Stimulated activated effector memory CD8-positive, alpha-beta T cell treated with anti-CD3 and anti-CD28 coated beads, Interleukin-12 subunit alpha, Interleukin-12 subunit beta, amount 100 ng/mL, for 72 hours (primary cell): Measurements from ENCODE around the gene FDXR.

Experiments used
- ATAC-seq: fragments of 150-1000 bp; cut with Tn5 transposase; 2 replicates; pipeline ENCODE4 v1.10.0; 2021
- DNase-seq, 2 donors: peaks; one replicate each; pipeline ENCODE4 v3.0.0; 2021 to 2022; ENCODE audit warnings: low spot score in 2 of 2
- H3K27ac Mint-ChIP-seq: one replicate; pipeline ENCODE4 v1.8.0; 2022; ENCODE audit warnings: mild to moderate bottlenecking, mixed read lengths
- H3K36me3 Mint-ChIP-seq: one replicate; pipeline ENCODE4 v1.8.0; 2022; ENCODE audit warnings: mild to moderate bottlenecking, mixed read lengths
- H3K4me1 Mint-ChIP-seq: one replicate; pipeline ENCODE4 v1.8.0; 2022; ENCODE audit warnings: mixed read lengths
- H3K4me3 Mint-ChIP-seq: one replicate; pipeline ENCODE4 v1.8.0; 2022; ENCODE audit warnings: mild to moderate bottlenecking, mixed read lengths
- H3K9me3 Mint-ChIP-seq: one replicate; pipeline ENCODE4 v1.8.0; 2022; ENCODE audit warnings: mixed read lengths

The FDXR gene

DNA sequence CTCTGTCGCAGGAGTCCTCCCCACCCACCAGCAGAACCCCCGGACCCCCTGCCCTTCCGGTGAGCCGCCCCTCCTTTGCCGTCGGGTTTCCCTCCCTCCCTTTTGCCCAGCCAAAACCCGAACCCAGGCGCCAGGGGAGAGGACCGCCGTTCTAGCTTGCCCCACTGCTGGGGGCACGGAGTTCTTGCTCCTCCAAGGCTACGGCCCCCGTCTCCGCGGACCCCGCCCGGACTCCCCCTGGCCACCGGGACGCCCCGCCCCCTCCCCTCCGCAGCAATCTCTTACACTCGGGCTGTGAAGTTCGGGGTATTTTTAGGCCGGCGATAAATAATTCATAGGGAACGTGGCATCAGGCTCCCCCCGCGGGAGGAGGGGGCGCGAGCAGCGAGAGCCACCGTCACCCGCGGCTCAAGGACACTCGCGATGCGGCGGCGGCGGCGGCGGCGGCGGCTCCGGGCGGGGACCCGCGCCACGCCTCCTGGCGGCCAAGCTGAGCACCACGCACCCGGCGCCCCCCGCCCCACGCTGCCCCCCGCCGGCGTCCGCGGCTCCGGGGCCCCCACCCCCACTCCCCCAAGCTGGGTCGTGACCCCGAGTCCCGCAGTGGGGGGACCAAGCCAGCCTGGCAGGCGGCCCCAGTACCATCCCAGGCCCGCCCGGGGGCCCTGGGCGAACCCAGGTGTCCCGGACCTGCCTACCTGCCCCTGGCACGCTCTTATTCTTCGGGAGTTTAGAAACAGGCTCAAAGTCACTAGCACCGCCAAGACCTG lies 13.2 kb downstream of the FDXR start, which contains the start of gene GRIN2C:
Gene GRIN2C, minus strand, starts transcription at position 427 of the 770 bp plus-strand sequence. CDS start 4,793 bp downstream, outside the sequence.
- Mint-ChIP-seq H3K9me3 (no peaks in the 10 kb centered on the region), H3K4me3 (peak within 1 kb of the TSS; percentile 54), H3K27ac (no peak within 1 kb of the TSS), H3K36me3 (peaks cover 10% of the 10 kb centered on the region), H3K4me1 (peaks cover 12% of the 10 kb centered on the region)
- DNase-seq (peak in 1 of 2 donors; percentile 36), ATAC-seq (peak; percentile 23)

DNA sequence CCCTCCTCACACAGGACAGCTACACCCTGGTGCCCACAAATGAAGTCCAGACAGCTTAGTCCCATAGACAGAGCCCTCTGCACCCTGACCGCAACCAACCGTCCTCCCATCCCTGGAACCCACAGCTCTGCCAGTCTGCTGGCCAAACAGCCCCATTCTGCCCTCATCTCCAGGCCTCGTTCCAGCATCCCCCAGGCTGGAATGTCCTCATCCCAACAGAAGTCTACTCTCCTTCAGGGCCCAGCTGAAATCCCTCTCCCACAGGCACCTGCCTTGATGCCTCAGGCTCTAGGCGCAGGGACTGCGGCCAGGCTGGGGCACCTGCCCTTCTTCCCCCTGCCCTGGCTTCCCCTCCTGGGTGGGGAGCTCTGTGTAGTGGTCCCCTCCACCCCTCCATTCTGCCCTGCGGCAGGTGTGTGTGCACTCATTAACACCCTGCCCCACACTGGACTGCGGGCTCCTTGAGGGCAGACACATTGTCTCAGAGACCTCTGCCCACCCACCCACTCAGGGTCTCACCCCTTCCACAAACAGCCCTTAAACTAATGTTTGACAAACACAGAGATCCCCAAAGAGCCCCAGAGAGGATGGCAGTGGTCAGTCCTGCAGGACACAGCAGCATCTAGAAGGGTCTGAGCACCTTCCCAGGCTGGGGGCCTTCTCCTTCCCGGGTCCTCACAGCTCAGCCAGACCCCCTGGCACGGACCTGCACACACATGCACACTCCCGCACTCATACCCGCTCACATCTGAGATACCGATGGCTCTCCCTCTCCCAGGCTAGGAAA lies 13.9 kb downstream of the FDXR start:
- DNase-seq (no peak), ATAC-seq (no peak)
- Mint-ChIP-seq H3K36me3 (peaks cover 10% of the 10 kb centered on the region), H3K4me3 (peak overlapping the region; percentile 54), H3K27ac (no peak overlapping the region), H3K4me1 (peaks cover 11% of the 10 kb centered on the region), H3K9me3 (no peaks in the 10 kb centered on the region)

DNA sequence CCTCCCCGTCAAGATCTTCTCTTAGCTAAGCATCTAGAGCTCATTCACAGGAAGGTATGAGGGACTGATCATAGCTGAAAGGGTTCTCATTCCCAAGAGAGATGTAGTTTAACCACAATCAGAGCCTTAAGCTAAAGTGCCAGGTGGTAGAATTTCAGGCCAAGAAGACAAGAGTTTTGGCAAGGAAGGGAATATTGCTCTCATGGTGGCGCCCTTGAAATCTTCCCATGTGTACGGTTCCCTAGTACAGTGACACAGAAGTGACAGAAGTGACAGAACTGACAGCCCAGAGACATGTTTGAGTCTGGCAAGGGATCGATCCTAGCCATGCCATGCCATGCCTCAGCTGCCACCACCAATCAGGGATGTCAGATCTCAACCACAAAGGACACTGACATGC lies 15.6 kb downstream of the FDXR start:
- Mint-ChIP-seq H3K9me3 (no peaks in the 10 kb centered on the region), H3K4me1 (peaks cover 20% of the 10 kb centered on the region), H3K27ac (no peak overlapping the region), H3K4me3 (no peak overlapping the region), H3K36me3 (peaks cover 10% of the 10 kb centered on the region)
- ATAC-seq = no peak
- no peak for DNase-seq

DNA sequence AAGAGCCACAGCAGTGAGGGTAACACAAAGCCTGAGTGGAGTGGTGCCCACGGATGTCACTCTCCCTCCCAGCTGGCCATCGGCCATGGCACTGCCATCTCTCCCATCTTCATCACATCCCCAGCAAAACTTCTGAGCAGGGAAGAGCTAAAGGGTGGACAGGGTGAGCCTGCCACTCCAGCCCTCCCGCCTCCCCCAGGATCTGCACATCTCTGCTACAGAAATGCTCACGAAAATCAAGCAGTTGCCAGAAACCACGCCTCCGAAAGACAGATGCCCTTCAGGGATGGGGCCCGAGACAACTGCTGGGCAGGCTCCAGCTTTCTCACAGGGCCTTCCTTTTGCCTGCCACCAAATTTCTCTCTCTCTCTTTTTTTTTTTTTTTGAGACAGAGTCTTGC lies 16.7 kb downstream of the FDXR start:
- H3K36me3 Mint-ChIP-seq = peaks cover 10% of the 10 kb centered on the region
- ATAC-seq (no peak), DNase-seq (no peak)
- H3K4me3 Mint-ChIP-seq = no peak overlapping the region
- no peaks in the 10 kb centered on the region for H3K9me3 Mint-ChIP-seq
- no peak overlapping the region for H3K27ac Mint-ChIP-seq
- H3K4me1 Mint-ChIP-seq = peaks cover 20% of the 10 kb centered on the region

DNA sequence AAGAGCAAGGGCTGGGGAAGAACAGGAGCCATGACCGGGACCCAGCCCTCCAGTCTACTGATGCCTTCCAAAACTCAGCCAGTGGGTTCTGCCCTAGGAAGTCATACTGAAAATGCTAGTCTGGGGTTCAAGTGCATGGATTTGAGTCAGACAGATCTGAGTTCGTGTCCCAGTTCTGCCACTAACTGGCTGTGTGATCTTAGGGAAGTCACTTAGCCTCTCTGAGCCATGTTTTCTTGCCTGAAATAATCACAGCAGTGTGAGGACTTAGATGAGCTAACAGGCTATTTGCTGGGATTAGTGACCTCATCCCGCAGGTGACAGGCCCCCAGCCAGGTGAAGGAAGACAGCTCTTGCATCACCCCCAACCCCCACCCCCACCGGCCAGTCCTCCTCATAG lies 17.5 kb downstream of the FDXR start:
- H3K9me3 Mint-ChIP-seq = no peaks in the 10 kb centered on the region
- H3K36me3 Mint-ChIP-seq = peaks cover 10% of the 10 kb centered on the region
- no peak for ATAC-seq
- no peak overlapping the region for H3K4me3 Mint-ChIP-seq
- DNase-seq = no peak
- no peak overlapping the region for H3K27ac Mint-ChIP-seq
- peaks cover 12% of the 10 kb centered on the region for H3K4me1 Mint-ChIP-seq

DNA sequence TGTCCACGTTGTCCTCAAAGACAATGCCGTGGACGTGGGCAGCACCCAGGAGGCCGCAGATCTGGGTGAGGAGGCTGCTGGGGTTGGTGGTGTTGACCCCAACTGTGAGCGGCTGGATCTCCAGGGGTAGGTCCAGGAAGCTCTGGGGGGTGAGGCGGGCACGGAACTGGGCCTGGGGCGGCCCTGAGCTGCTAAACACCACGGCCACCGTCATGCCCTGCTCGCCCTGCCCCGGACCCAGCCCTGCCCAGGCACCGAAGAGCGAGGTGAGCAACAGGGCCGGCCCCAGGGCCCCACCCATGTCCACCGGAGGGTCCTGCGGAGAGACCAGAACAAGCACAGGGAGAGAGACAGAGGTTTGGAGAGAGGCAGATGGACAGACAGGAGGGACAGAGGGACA lies 18.0 kb downstream of the FDXR start:
- Mint-ChIP-seq H3K36me3 (peaks cover 10% of the 10 kb centered on the region), H3K4me3 (no peak overlapping the region), H3K9me3 (no peaks in the 10 kb centered on the region), H3K27ac (no peak overlapping the region), H3K4me1 (peaks cover 9% of the 10 kb centered on the region)
- DNase-seq (no peak), ATAC-seq (no peak)

DNA sequence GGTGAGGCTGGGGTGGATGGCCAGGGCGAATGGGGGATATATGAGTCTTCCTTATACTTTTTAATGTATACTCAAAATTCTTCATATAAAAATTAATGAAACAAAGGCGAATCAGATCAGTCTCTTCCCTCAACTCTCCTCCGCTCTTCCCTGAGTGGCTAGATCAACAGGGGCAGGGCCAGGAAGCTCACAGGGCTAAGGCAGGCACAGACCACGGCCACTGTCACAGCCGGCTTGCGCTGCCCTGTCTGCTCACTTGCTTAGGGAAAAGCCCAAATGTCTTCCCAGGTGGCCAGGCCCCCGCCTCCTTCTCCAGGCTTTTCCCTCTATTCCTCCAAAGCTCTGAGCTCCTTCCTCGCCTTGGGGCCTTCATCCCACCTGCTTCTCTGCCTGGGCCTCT lies 19.1 kb downstream of the FDXR start:
- no peak for ATAC-seq
- Mint-ChIP-seq H3K4me3 (no peak overlapping the region), H3K27ac (no peak overlapping the region), H3K36me3 (peaks cover 3% of the 10 kb centered on the region), H3K9me3 (no peaks in the 10 kb centered on the region), H3K4me1 (peaks cover 9% of the 10 kb centered on the region)
- DNase-seq = no peak

DNA sequence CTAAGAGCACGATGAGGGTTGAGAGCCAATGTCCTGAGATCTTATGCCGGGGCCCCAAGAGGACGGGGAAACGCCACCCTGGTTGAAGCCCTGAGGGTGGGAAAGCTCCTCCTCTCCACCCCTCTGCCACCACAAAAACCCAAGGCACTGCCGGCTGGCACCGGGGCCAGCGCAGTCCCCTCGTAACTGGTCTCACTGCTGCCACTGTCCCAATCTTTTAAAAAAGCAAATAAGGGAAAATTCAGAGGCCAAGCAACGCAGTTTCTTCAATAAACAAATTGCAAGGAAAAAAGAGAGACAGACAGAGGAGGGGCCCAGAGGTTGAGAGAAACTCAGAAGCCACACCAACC lies 19.8 kb downstream of the FDXR start:
- Mint-ChIP-seq H3K9me3 (no peaks in the 10 kb centered on the region), H3K4me3 (peak overlapping the region; percentile 62), H3K27ac (no peak overlapping the region), H3K36me3 (no peaks in the 10 kb centered on the region), H3K4me1 (peaks cover 9% of the 10 kb centered on the region)
- ATAC-seq (no peak), DNase-seq (no peak)

DNA sequence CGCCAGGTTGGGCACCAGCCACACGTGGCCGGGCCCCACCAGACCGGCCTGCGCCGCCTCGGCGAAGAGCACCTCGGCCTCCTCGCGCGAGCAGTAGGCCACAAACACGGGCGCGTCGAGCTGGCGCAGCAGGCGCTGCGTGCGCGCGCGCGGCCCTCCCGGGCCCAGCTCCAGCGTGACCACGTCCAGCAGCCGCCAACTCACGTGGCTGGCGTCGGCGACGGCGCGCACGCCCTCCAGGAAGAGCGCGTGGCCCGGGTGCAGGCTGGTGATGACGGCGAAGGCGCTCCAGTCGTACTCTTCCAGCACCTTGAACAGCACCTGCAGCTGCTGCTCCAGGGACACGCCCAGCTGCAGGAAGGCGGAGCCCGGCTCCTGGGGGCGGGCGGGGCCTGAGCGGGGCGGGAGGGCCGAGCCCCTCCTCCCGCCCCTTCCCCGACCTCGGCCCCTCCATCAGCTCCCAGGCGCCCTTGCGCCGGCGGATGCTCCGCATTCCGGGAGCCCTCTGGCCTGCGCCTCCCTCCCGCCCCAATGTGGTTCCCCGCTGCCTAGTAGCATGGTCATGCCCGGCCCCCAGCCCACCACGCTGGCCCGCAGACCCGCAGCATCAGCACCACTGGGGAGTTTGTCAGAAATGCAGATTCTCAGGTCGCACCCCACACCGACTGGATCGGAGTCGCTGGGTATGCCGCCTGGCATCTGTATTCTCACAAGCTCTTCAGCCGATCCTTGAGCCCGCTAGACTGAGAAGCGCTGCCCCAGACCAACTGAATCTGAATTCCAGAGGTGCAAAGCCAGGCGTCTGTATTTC lies 20.4 kb downstream of the FDXR start:
- no peaks in the 10 kb centered on the region for H3K36me3 Mint-ChIP-seq
- H3K4me3 Mint-ChIP-seq = peak overlapping the region; percentile 62
- H3K4me1 Mint-ChIP-seq = peaks cover 9% of the 10 kb centered on the region
- ATAC-seq = peak; percentile 74
- no peaks in the 10 kb centered on the region for H3K9me3 Mint-ChIP-seq
- no peak overlapping the region for H3K27ac Mint-ChIP-seq
- peak in 1 of 2 donors; percentile 26 for DNase-seq

DNA sequence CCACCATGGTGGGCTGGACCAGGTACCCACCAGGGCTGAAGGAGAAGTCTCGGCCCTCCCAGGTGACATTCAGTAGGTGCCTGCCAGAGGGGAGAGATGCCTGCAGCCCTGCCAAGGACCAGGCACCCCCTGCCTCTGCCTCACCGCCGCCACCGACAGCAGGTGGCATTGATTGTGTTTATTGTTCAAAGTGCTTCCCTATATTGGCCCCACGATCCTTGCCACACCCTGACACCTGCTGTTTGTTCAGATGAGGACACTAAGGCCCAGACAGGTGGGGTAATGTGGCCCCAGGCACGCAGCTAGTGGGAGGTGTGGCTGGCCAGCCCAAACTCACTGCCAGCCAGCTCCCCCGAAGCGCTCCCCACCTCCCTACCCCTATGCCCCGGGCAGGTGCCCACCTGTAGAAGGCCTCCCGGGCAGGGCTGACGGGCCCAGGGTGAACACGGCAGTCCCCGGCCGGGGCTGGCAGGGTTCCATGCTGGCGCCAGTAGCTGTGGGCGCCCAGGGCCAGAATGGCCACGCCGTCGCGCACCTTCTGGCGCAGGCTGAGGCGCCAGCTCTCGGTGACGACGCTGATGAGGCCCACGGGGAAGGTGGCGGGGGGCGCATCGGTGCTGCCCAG lies 21.1 kb downstream of the FDXR start:
- H3K27ac Mint-ChIP-seq = no peak overlapping the region
- H3K36me3 Mint-ChIP-seq = no peaks in the 10 kb centered on the region
- H3K4me3 Mint-ChIP-seq = no peak overlapping the region
- H3K9me3 Mint-ChIP-seq = no peaks in the 10 kb centered on the region
- H3K4me1 Mint-ChIP-seq = peaks cover 9% of the 10 kb centered on the region
- ATAC-seq = no peak
- no peak for DNase-seq

DNA sequence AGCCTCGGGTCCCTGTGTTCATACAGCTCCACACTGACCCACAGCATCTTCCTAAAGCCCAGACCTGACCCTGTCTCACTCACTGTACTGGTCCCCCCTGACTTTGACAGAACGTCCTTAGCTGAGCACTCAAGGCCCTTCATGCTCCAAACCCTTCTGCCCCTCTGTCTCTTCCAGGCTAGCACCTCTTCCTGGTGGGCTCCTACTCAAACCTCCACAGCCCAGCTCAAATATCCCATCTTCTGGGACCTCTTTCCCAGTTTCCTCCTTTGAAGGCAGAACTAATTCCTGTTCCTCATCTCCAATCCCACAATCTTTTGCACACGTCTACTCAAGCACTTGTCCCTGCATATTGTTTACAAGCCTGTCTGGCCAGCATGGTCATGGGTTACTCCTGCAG lies 21.9 kb downstream of the FDXR start:
- Mint-ChIP-seq H3K4me3 (no peak overlapping the region), H3K4me1 (peaks cover 9% of the 10 kb centered on the region), H3K9me3 (no peaks in the 10 kb centered on the region), H3K36me3 (no peaks in the 10 kb centered on the region), H3K27ac (no peak overlapping the region)
- no peak for DNase-seq
- no peak for ATAC-seq

DNA sequence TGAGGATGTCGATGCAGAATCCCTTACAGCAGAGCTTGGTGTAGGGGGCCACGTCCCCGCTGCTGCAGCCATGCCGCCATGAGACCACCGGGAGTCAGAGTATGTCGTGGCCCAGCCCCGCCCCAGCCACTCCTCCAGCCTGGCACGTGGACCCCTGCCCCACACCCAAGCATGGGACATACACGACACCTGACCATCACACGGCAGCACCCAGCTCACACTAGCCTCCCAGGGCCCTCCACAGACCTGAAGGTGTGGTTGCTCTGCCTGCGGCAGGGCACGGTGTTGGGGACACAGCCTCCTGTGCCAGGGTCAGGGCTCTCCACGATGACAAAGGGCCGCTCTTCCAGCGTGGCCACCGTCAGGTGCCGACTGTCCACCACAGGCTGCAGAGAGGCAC lies 22.5 kb downstream of the FDXR start:
- peaks cover 9% of the 10 kb centered on the region for H3K4me1 Mint-ChIP-seq
- ATAC-seq (no peak), DNase-seq (no peak)
- H3K4me3 Mint-ChIP-seq = no peak overlapping the region
- H3K36me3 Mint-ChIP-seq = no peaks in the 10 kb centered on the region
- no peaks in the 10 kb centered on the region for H3K9me3 Mint-ChIP-seq
- no peak overlapping the region for H3K27ac Mint-ChIP-seq

DNA sequence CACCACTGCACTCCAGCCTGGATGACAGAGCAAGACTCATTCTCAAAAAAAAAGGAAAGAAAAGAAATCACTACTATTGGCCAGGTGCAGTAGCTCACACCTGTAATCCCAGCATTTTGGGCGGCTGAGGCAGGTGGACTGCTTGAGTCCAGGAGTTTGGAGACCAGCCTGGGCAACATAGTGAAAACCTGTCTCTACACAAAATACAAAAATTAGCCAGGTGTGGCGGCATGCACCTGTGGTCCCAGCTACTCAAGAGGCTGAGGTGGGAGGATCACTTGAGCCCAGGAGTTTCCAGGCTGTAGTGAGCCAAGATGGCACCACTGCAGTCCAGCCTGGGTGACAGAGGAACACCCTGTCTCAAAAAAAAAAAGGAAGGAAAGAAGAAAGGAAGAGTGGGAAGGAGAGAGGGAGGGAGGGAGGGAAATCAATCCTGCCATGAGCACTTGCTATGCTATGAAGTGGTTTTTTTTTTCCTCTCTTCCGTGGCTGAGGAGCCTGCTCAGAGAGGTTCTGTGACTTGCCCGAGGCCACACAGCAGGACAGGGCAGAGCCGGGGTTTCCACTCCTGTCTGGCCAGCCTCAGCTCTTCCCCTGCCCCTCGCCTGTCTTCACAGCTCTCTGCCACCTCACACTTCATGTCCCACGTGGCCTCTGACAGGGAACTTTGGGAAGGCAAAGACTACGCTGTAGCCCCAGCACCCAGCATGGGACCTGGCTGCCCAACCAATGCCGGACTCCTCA lies 24.0 kb downstream of the FDXR start:
- Mint-ChIP-seq H3K4me3 (no peak overlapping the region), H3K36me3 (no peaks in the 10 kb centered on the region), H3K4me1 (peaks cover 9% of the 10 kb centered on the region), H3K9me3 (no peaks in the 10 kb centered on the region), H3K27ac (no peak overlapping the region)
- no peak for DNase-seq
- ATAC-seq = no peak

DNA sequence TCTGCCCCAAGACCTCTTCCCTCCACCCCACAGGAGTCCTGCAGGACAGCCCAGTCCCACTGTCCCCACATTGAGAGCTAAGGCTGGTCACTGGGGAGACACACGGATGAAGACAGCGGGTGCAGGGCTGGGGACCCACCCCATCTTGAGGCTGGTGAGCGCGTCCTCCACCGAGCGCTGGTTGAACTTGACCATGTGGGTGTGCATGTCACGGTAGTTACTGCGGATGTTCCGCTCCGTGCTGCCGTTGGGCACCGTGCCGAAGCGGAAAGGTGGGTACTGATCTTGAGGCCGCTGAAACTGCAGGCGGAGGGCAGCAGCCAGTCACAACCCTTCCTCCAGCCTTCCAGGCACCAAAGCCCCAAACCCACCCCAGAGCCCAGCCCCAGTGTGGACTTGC lies 26.2 kb downstream of the FDXR start:
- Mint-ChIP-seq H3K9me3 (no peaks in the 10 kb centered on the region), H3K36me3 (peaks cover 7% of the 10 kb centered on the region), H3K4me1 (peaks cover 7% of the 10 kb centered on the region), H3K4me3 (no peak overlapping the region), H3K27ac (no peak overlapping the region)
- ATAC-seq = no peak
- DNase-seq = no peak

DNA sequence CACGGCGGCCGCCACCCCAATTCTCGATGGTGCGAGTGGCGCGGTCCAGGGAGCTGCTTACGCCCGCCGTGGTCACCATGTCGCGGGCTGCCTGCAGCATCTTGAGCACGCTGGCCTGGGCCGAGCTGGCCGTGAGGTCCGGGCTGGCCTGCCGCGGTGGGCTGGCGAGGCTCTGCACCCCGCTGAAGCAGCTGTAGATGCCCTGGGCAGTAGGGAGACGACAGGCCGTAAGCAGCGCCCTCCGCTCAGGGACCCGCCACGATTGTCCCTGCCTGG lies 29.5 kb downstream of the FDXR start:
- Mint-ChIP-seq H3K4me3 (no peak overlapping the region), H3K27ac (no peak overlapping the region), H3K4me1 (peaks cover 26% of the 10 kb centered on the region), H3K36me3 (peaks cover 7% of the 10 kb centered on the region), H3K9me3 (no peaks in the 10 kb centered on the region)
- no peak for ATAC-seq
- no peak for DNase-seq
